ENCODE measurements around the gene ROCK2. TPM values are rescaled to one million over a fixed set of nuclear protein-coding genes. Genes with fewer than 3 reads are reported as not detected.

ROCK2 gene
- total RNA-seq, 1 experiment from 2014 or later = 38.0 TPM

- no peaks in the 10 kb centered on the region for H3K27me3 ChIP-seq (ENCODE audit: insufficient read depth, low read depth)
These were observed 1.6 kb upstream of the ROCK2 start for GRCh38 chr2:11346023-11346482.

GRCh38 chr2:11344956-11345677 lies 681 bp upstream of the ROCK2 start:
- H3K4me1 ChIP-seq (replicated peaks; ENCODE audit: insufficient read depth) = peaks cover 43% of the 10 kb centered on the region
- peaks cover 39% of the 10 kb centered on the region for H3K79me2 ChIP-seq (ENCODE audit: low read depth)
- H3K4me2 ChIP-seq = peak overlapping the region; percentile 75
- peaks cover 27% of the 10 kb centered on the region for H4K20me1 ChIP-seq (ENCODE audit: insufficient read depth)
- H3F3A ChIP-seq (ENCODE audit: insufficient read depth, low read depth) = peaks cover 34% of the 10 kb centered on the region
- H3K27ac ChIP-seq = peak overlapping the region; percentile 98
- H3K27me3 ChIP-seq (ENCODE audit: insufficient read depth, low read depth) = no peaks in the 10 kb centered on the region
- TF ChIP-seq EZH2 (IDR thresholded peaks at IDR 0.05; ENCODE audit: low read depth) = no peak
- no peak for TF ChIP-seq CTCF (conservative IDR thresholded peaks at IDR 0.05)
- TSS peak; percentile 95 for BruUV-seq (replicated peaks)
- DNase-seq = peak; percentile 58 to 88
- CTCF ChIA-PET = interaction anchor here (0.6 to 0.7 kb wide), 2 partner anchors 122 to 504 kb away, joined by 5 to 13 read pairs; no protein-coding TSS in a partner anchor
- H2AFZ ChIP-seq = peak overlapping the region; percentile 89
- H3K9me3 ChIP-seq (ENCODE audit: insufficient read depth, low read depth) = no peaks in the 10 kb centered on the region
- H3K9me2 ChIP-seq (ENCODE audit: insufficient read depth) = 0 out of 2 replicates have a peak, but pooled peaks cover 3% of the 10 kb centered on the region
- intact Hi-C loops (cut with micrococcal nuclease; ENCODE audit: unreplicated experiment) = loop anchor here (1.0 to 5.0 kb wide), 5 partner anchors 29 to 193 kb away; no protein-coding TSS in a partner anchor
- POLR2A ChIA-PET (ENCODE audit: unreplicated experiment) = interaction anchor here (0.6 to 0.8 kb wide), 5 partner anchors 30 to 399 kb away, joined by 3 to 10 read pairs (median 4); no protein-coding TSS in a partner anchor
- H3K36me3 ChIP-seq (ENCODE audit: low read depth) = no peaks in the 10 kb centered on the region
- H3K4me3 ChIP-seq = peak overlapping the region; percentile 65

More at GRCh38 chr2:11346023-11346482, 1.6 kb upstream of the ROCK2 start:
- intact Hi-C loops (cut with micrococcal nuclease; ENCODE audit: unreplicated experiment) = no loop called here
- Histone ChIP-seq H3K9me3 (ENCODE audit: insufficient read depth, low read depth) (no peaks in the 10 kb centered on the region), H3K4me2 (peak overlapping the region; percentile 75), H2AFZ (no peak overlapping the region), H3K4me1 (replicated peaks; ENCODE audit: insufficient read depth) (peaks cover 34% of the 10 kb centered on the region), H3K27ac (peak overlapping the region; percentile 98), H3K4me3 (peak overlapping the region; percentile 65; the same call in 1 of the 2 replicates), H3K79me2 (ENCODE audit: low read depth) (peaks cover 30% of the 10 kb centered on the region), H3K36me3 (ENCODE audit: low read depth) (no peaks in the 10 kb centered on the region), H3K9me2 (ENCODE audit: insufficient read depth) (0 out of 2 replicates have a peak, but pooled peaks cover 3% of the 10 kb centered on the region), H3F3A (ENCODE audit: insufficient read depth, low read depth) (peaks cover 34% of the 10 kb centered on the region), H4K20me1 (ENCODE audit: insufficient read depth) (peaks cover 21% of the 10 kb centered on the region)
- ChIA-PET POLR2A (ENCODE audit: unreplicated experiment) (interaction anchor here (0.6 to 0.7 kb wide), 2 partner anchors 9 to 80 kb away, joined by 3 read pairs; no protein-coding TSS in a partner anchor), CTCF (interaction anchor here (0.7 kb wide), 1 partner anchor 213 kb away, joined by 7 read pairs; a partner anchor contains a TSS)
- no peak for TF ChIP-seq EZH2 (IDR thresholded peaks at IDR 0.05; ENCODE audit: low read depth)
- no peak for TF ChIP-seq CTCF (conservative IDR thresholded peaks at IDR 0.05)
- DNase-seq = peak in 1 of 2 experiments; percentile 44
- BruUV-seq (replicated peaks) = no TSS peak

GRCh38 chr2:11343650-11344341 lies 640 bp downstream of the ROCK2 start:
- Histone ChIP-seq H3K79me2 (ENCODE audit: low read depth) (peaks cover 53% of the 10 kb centered on the region), H3K9me3 (ENCODE audit: insufficient read depth, low read depth) (no peaks in the 10 kb centered on the region), H3K4me1 (replicated peaks; ENCODE audit: insufficient read depth) (peaks cover 53% of the 10 kb centered on the region), H3K9me2 (ENCODE audit: insufficient read depth) (0 out of 2 replicates have a peak, but pooled peaks cover 3% of the 10 kb centered on the region), H3K27ac (peak overlapping the region; percentile 98), H3K36me3 (ENCODE audit: low read depth) (no peaks in the 10 kb centered on the region), H3K4me2 (peak overlapping the region; percentile 92), H4K20me1 (ENCODE audit: insufficient read depth) (peaks cover 35% of the 10 kb centered on the region), H3F3A (ENCODE audit: insufficient read depth, low read depth) (peaks cover 34% of the 10 kb centered on the region), H2AFZ (peak overlapping the region; percentile 69), H3K4me3 (peak overlapping the region; percentile 65), H3K27me3 (ENCODE audit: insufficient read depth, low read depth) (no peaks in the 10 kb centered on the region)
- no TSS peak for BruUV-seq (replicated peaks)
- TF ChIP-seq EZH2 (IDR thresholded peaks at IDR 0.05; ENCODE audit: low read depth) (no peak), CTCF (conservative IDR thresholded peaks at IDR 0.05) (no peak)
- ChIA-PET CTCF (interaction anchor here (1.2 to 1.4 kb wide), 2 partner anchors 31 to 109 kb away, joined by 3 to 4 read pairs; no protein-coding TSS in a partner anchor), POLR2A (ENCODE audit: unreplicated experiment) (interaction anchor here (0.6 to 0.7 kb wide), 2 partner anchors 193 to 797 kb away, joined by 3 to 6 read pairs; no protein-coding TSS in a partner anchor)
- intact Hi-C loops (cut with micrococcal nuclease; ENCODE audit: unreplicated experiment) = loop anchor here (5.0 kb wide), 4 partner anchors 49 to 191 kb away; no protein-coding TSS in a partner anchor
- peak; percentile 41 to 58 for DNase-seq

Measured in PC-9 (cell line).